WTC11 (cell line): Measurements from ENCODE around the gene DRAXIN. TPM values are rescaled to one million over a fixed set of nuclear protein-coding genes. Genes with fewer than 3 reads are reported as not detected.
A peak's percentile ranks its signal among the peaks of the same experiment; 100 is the strongest.

Source experiments
- AR ChIP-seq: fragments of 250-450 bp; sonication (Bioruptor Pico); IDR thresholded peaks from 2 replicates; pipeline ENCODE4 v1.9.0; 2021; ENCODE audit warnings: mild to moderate bottlenecking
- CBFB ChIP-seq: sonication (generic); formaldehyde crosslinking; IDR thresholded peaks from 2 replicates; pipeline ENCODE4 v1.8.1; 2022; ENCODE audit warnings: mild to moderate bottlenecking, low read depth, missing genetic modification reagents
- E2F1 ChIP-seq: sonication (generic); formaldehyde crosslinking; IDR thresholded peaks from 2 replicates; pipeline ENCODE4 v1.8.0; 2022; ENCODE audit warnings: mild to moderate bottlenecking, missing genetic modification reagents
- E2F4 ChIP-seq: sonication (generic); formaldehyde crosslinking; IDR thresholded peaks from 2 replicates; pipeline ENCODE4 v1.8.1; 2022; ENCODE audit warnings: low read depth, mild to moderate bottlenecking, moderate library complexity, missing genetic modification reagents, borderline replicate concordance
- E2F5 ChIP-seq: sonication (generic); formaldehyde crosslinking; IDR thresholded peaks from 2 replicates; pipeline ENCODE4 v1.8.1; 2022; ENCODE audit warnings: mild to moderate bottlenecking, moderate library complexity, missing genetic modification reagents
- ESRRA ChIP-seq: sonication (generic); formaldehyde crosslinking; IDR thresholded peaks from 2 replicates; pipeline ENCODE4 v1.8.1; 2022; ENCODE audit warnings: mild to moderate bottlenecking, missing genetic modification reagents, borderline replicate concordance
- FOXK1 ChIP-seq: sonication (generic); formaldehyde crosslinking; IDR thresholded peaks from 2 replicates; pipeline ENCODE4 v1.8.0; 2022; ENCODE audit warnings: mild to moderate bottlenecking, moderate library complexity, missing genetic modification reagents
- GABPB1 ChIP-seq: sonication (generic); formaldehyde crosslinking; IDR thresholded peaks from 2 replicates; pipeline ENCODE4 v1.8.1; 2023; ENCODE audit warnings: mild to moderate bottlenecking, missing genetic modification reagents
- HMGA2 ChIP-seq: fragments of 250-450 bp; sonication (Bioruptor Pico); IDR thresholded peaks from 2 replicates; pipeline ENCODE4 v1.4.0; 2021; ENCODE audit warnings: mild to moderate bottlenecking, moderate library complexity
- IRF2 ChIP-seq: sonication (generic); formaldehyde crosslinking; IDR thresholded peaks from 2 replicates; pipeline ENCODE4 v1.8.0; 2022; ENCODE audit warnings: low read depth, missing genetic modification reagents, borderline replicate concordance
- JAZF1 ChIP-seq: fragments of 250-450 bp; sonication (Bioruptor Pico); IDR thresholded peaks from 2 replicates; pipeline ENCODE4 v1.9.0; 2021; ENCODE audit warnings: moderate library complexity, mild to moderate bottlenecking, inconsistent platforms
- NFYB ChIP-seq: sonication (generic); formaldehyde crosslinking; conservative IDR thresholded peaks from 2 replicates; pipeline ENCODE4 v1.8.0; 2022; ENCODE audit warnings: low read depth, missing genetic modification reagents
- PREB ChIP-seq: sonication (generic); formaldehyde crosslinking; IDR thresholded peaks from 2 replicates; pipeline ENCODE4 v1.8.1; 2022; ENCODE audit warnings: mild to moderate bottlenecking, missing genetic modification reagents, moderate library complexity, borderline replicate concordance
- RELA ChIP-seq: sonication (generic); formaldehyde crosslinking; IDR thresholded peaks from 2 replicates; pipeline ENCODE4 v1.8.1; 2022; ENCODE audit warnings: missing genetic modification reagents, mild to moderate bottlenecking, borderline replicate concordance
- SMAD4 ChIP-seq: sonication (generic); formaldehyde crosslinking; IDR thresholded peaks from 2 replicates; pipeline ENCODE4 v1.8.0; 2022; ENCODE audit warnings: mild to moderate bottlenecking, missing genetic modification reagents
- SOX15 ChIP-seq: fragments of 250-450 bp; sonication (Bioruptor Pico); IDR thresholded peaks from 2 replicates; pipeline ENCODE4 v1.9.0; 2021; ENCODE audit warnings: mild to moderate bottlenecking
- USF2 ChIP-seq: sonication (generic); formaldehyde crosslinking; IDR thresholded peaks from 2 replicates; pipeline ENCODE4 v1.8.1; 2023; ENCODE audit warnings: mild to moderate bottlenecking, missing genetic modification reagents, moderate library complexity
- ZBTB21 ChIP-seq: sonication (generic); formaldehyde crosslinking; IDR thresholded peaks from 2 replicates; pipeline ENCODE4 v1.8.1; 2023; ENCODE audit warnings: mild to moderate bottlenecking, missing genetic modification reagents, borderline replicate concordance
- ZBTB43 ChIP-seq: sonication (generic); formaldehyde crosslinking; IDR thresholded peaks from 2 replicates; pipeline ENCODE4 v1.8.1; 2023; ENCODE audit warnings: mild to moderate bottlenecking, missing genetic modification reagents
- ZNF232 ChIP-seq: sonication (generic); formaldehyde crosslinking; IDR thresholded peaks from 2 replicates; pipeline ENCODE4 v1.8.0; 2022; ENCODE audit warnings: mild to moderate bottlenecking, missing genetic modification reagents
- ZNF263 ChIP-seq: sonication (generic); formaldehyde crosslinking; IDR thresholded peaks from 2 replicates; pipeline ENCODE4 v1.8.1; 2022; ENCODE audit warnings: low read depth, mild to moderate bottlenecking, moderate library complexity, missing genetic modification reagents
- ZNF281 ChIP-seq: sonication (generic); formaldehyde crosslinking; IDR thresholded peaks from 2 replicates; pipeline ENCODE4 v1.8.0; 2023; ENCODE audit warnings: mild to moderate bottlenecking, missing genetic modification reagents
- ZNF416 ChIP-seq: fragments of 250-450 bp; sonication (Bioruptor Pico); IDR thresholded peaks from 2 replicates; pipeline ENCODE4 v1.9.0; 2021; ENCODE audit warnings: mild to moderate bottlenecking, inconsistent platforms
- ZNF671 ChIP-seq: fragments of 250-450 bp; sonication (Bioruptor Pico); IDR thresholded peaks from 2 replicates; pipeline ENCODE4 v1.8.0; 2021; ENCODE audit warnings: mild to moderate bottlenecking
- total RNA-seq: library from RNA; stranded (reverse); gene quantifications from 3 replicates; pipeline ENCODE4 v1.2.3, GENCODE V29; 2021

DRAXIN gene
- total RNA-seq, 1 experiment from 2014 or later = 12.0 TPM

- TF ChIP-seq E2F5 (CRISPR knock-in tag) (peak; percentile 66), HMGA2 (no peak), FOXK1 (CRISPR knock-in tag) (peak; percentile 52), AR (no peak), ZNF416 (CRISPR knock-in tag) (no peak), PREB (CRISPR knock-in tag) (no peak), ZNF232 (CRISPR knock-in tag) (no peak; the same call in 1 of the 2 replicates), ZNF671 (CRISPR knock-in tag) (no peak), ZNF263 (no peak), ZBTB43 (CRISPR knock-in tag) (no peak; the same call in 1 of the 2 replicates), NFYB (CRISPR knock-in tag) (no peak), RELA (CRISPR knock-in tag) (no peak), CBFB (0 out of 2 replicates have a peak, but pooled peaks have one; percentile 58), ZNF281 (CRISPR knock-in tag) (no peak), ESRRA (CRISPR knock-in tag) (0 out of 2 replicates have a peak, but pooled peaks have one; percentile 16), E2F1 (CRISPR knock-in tag) (no peak), SOX15 (CRISPR knock-in tag) (no peak), USF2 (CRISPR knock-in tag) (no peak; the same call in 1 of the 2 replicates), E2F4 (CRISPR knock-in tag) (no peak), SMAD4 (CRISPR knock-in tag) (no peak), GABPB1 (CRISPR knock-in tag) (no peak), IRF2 (CRISPR knock-in tag) (no peak), JAZF1 (CRISPR knock-in tag) (no peak), ZBTB21 (CRISPR knock-in tag) (no peak; the same call in 1 of the 2 replicates)
Observed at GRCh38 chr1:11681071-11681771, 10.3 kb upstream of the DRAXIN start, which contains the start of gene MAD2L2 (continued).
